ENCODE data around the gene CREBL2. TPM values are rescaled to one million over a fixed set of nuclear protein-coding genes. Genes with fewer than 3 reads are reported as not detected.

Gene CREBL2
- total and polyA plus RNA-seq, 10 donors: 14.3 to 76.0 (median 49.2) TPM

Other genes starting within 250 kb of the CREBL2 start
- 10 to 100 TPM; 19.2 to 43.7 (median 22.1) TPM for gene DUSP16, start 49.0 kb upstream of the CREBL2 start, total RNA-seq
- gene DUSP16, start 49.0 kb upstream of the CREBL2 start, polyA plus RNA-seq: 1 to 10 TPM; 2.2 to 4.7 (median 2.3) TPM
- gene GPR19, start 84.3 kb downstream of the CREBL2 start, total RNA-seq: 1 to 10 TPM in 5 of 7 donors, under 1 TPM in 1, not detected in 1; 0.80 to 5.5 (median 1.9) TPM
- gene GPR19, start 84.3 kb downstream of the CREBL2 start, polyA plus RNA-seq: under 1 TPM; 0.35 to 0.74 (median 0.61) TPM
- gene CDKN1B, start 105.5 kb downstream of the CREBL2 start, total RNA-seq: 10 to 100 TPM; 72.3 to 95.2 (median 79.3) TPM
- 10 to 100 TPM; 34.9 to 49.3 (median 46.4) TPM for gene CDKN1B, start 105.5 kb downstream of the CREBL2 start, polyA plus RNA-seq
- gene APOLD1, start 173.8 kb downstream of the CREBL2 start, total RNA-seq: 10 to 100 TPM in 6 of 7 donors, 1 to 10 TPM in 1; 6.1 to 79.5 (median 16.0) TPM
- 1 to 10 TPM; 1.3 to 4.5 (median 2.5) TPM for gene APOLD1, start 173.8 kb downstream of the CREBL2 start, polyA plus RNA-seq
- 10 to 100 TPM; 37.2 to 58.1 (median 45.2) TPM for gene DDX47, start 201.5 kb downstream of the CREBL2 start, total RNA-seq
- 10 to 100 TPM; 34.0 to 39.3 (median 35.3) TPM for gene DDX47, start 201.5 kb downstream of the CREBL2 start, polyA plus RNA-seq

All from spleen (tissue), 10 donors.